Activated gamma-delta T cell treated with anti-CD3 and anti-CD28 coated beads, Interleukin-2, amount 50 U/mL, for 16 hours (primary cell): ENCODE data around the gene HIRIP3.
"Not testable (repeated sequence)": the region's sequence is repeated elsewhere in the genome, so short reads cannot be mapped to it uniquely, and the experiment has no call there.

Experiments used
- DNase-seq: peaks from one replicate; pipeline ENCODE4 v3.0.0-alpha.2; 2020; ENCODE audit warnings: low read depth

HIRIP3 gene

DNA sequence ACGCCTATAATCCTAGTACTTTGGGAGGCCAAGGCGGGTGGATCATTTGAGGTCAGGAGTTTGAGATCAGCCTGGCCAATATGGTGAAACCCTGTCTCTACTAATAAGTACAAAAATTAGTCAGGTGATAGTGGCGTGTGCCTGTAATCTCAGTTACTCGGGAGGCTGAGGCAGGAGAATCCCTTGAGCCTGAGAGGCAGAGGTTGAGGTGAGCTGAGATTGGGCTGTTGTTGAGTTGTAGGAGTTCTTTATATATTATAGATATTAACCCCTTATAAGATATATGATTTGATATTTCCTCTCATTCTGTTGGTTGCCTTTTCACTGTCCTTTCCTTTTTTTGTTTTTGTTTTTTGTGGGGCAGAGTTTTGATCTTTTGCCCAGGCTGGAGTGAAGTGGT lies 35.6 kb downstream of the HIRIP3 start:
- not testable (repeated sequence) for DNase-seq

GRCh38 chr16:29959293-29959692 lies 36.1 kb downstream of the HIRIP3 start:
- no peak for DNase-seq

GRCh38 chr16:29958756-29959155 lies 36.7 kb downstream of the HIRIP3 start:
- DNase-seq: no peak

DNA sequence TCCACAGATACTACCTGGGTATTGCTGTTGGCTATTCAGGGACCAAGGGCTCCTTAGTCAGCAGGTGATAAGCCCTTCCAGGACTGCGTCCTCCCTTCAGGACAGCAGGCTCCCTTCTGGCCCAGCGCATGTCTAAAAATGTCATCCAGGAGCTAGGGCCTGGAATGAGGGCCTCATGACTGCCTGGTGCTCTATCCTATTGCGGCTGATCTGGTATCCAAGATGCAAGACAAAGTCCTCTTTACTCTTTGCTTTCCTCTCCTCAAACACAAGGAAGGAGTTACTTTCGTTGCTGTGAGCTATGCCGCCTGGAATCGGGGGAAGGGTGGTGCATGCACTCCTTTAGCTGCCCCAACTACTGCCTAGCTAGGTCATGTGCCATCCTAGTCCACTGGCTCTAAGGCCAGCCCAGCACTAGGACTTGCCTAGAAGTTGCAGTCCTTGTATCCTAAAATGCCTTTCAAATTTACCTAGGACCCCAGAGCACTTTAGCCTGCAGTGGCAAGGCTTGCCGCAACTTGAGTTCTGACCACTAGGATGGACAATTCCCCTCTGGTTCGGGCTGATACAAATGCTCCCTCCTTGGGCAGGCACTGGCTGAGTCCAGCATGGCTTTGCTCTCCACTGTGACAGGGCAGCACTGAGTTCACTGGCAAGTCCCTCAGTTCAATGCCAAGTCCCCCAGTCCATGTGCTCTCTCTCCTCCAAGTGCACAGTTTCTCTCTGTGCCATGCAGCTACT lies 43.6 kb downstream of the HIRIP3 start:
- DNase-seq: no peak

DNA sequence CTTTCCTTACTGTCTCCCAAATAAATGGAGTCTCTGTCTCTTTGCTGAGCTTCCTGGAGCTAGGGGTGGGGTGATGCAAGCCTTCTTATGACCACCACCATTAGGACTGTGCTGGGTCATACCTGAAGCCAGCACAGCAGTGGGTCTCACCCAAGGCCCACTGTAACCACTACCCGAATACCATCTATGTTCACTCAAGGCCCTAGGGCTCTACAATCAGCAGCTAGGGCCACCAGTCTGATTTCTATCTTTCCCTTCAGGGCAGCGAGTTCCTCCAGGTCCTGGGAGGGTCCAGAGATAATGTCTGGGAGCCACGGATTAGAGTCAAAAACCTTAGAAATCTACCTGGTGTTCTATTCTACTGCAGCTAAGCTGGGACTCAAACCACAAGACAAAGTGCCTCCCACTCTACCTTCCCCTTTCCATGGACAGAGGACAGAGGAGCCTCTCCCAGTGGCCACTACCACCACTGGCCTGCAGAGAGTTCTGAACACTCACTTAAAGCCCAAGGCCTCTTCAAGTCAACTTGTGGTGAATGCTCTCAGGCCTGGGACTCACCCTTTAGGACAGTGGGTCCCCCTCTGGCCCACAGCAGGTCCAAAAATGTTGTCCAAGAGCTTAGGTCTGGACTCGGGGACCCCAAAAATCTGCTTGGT lies 44.5 kb downstream of the HIRIP3 start:
- DNase-seq: no peak

DNA sequence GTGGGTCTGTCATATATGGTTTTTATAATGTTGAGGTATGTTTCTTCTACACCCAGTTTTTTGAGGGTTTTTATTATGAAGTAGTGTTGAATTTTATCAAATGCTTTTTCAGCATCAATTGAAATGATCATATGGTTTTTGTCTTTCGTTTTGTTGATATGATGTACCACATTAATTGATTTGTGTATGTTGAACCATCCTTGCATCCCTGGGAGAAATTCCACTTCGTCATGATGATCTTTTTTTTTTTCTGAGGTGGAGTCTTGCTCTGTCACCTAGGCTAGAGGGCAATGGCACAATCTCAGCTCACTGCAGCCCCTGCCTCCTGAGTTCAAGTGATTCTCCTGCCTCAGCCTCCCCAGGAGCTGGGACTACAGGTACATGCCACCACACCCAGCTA lies 47.5 kb downstream of the HIRIP3 start:
- DNase-seq: no peak

- DNase-seq: no peak
These were observed 51.3 kb downstream of the HIRIP3 start for GRCh38 chr16:29943846-29944799.
